ENCODE data around the gene MARK1.
A peak's percentile ranks its signal among the peaks of the same experiment; 100 is the strongest.

The MARK1 gene

GRCh38 chr1:220690140-220691052 lies 162.5 kb downstream of the MARK1 start, which contains the start of gene C1orf115:
Gene C1orf115, plus strand, starts transcription at chr1:220690363. Its CDS starts 40 bp downstream, at chr1:220690403.
- peak; percentile 74 for DNase-seq (ENCODE audit: low spot score)

GRCh38 chr1:220691053-220691684 lies 163.2 kb downstream of the MARK1 start:
- DNase-seq (ENCODE audit: low spot score), result no peak

GRCh38 chr1:220692436-220693228 lies 164.7 kb downstream of the MARK1 start:
- no peak for DNase-seq (ENCODE audit: low spot score)

- no peak for DNase-seq (ENCODE audit: low spot score)
Measured at GRCh38 chr1:220694866-220695382, 167.0 kb downstream of the MARK1 start.

GRCh38 chr1:220695426-220695825 lies 167.5 kb downstream of the MARK1 start:
- DNase-seq (ENCODE audit: low spot score), result no peak

GRCh38 chr1:220696226-220696862 lies 168.4 kb downstream of the MARK1 start:
- DNase-seq (ENCODE audit: low spot score), result no peak

- DNase-seq (ENCODE audit: low spot score), result no peak
Measured at GRCh38 chr1:220696863-220697231, 168.9 kb downstream of the MARK1 start.

- DNase-seq (ENCODE audit: low spot score), result no peak
Measured at GRCh38 chr1:220697326-220697725, 169.4 kb downstream of the MARK1 start.

GRCh38 chr1:220698607-220699016 lies 170.7 kb downstream of the MARK1 start:
- DNase-seq (ENCODE audit: low spot score), result no peak

GRCh38 chr1:220699044-220699443 lies 171.1 kb downstream of the MARK1 start:
- no peak for DNase-seq (ENCODE audit: low spot score)

- DNase-seq (ENCODE audit: low spot score), result no peak
Measured at GRCh38 chr1:220700556-220701179, 172.7 kb downstream of the MARK1 start.

GRCh38 chr1:220701974-220702373 lies 174.0 kb downstream of the MARK1 start:
- peak; percentile 1 for DNase-seq (ENCODE audit: low spot score)

GRCh38 chr1:220702733-220703270 lies 174.9 kb downstream of the MARK1 start:
- no peak for DNase-seq (ENCODE audit: low spot score)

GRCh38 chr1:220703305-220703704 lies 175.4 kb downstream of the MARK1 start:
- DNase-seq (ENCODE audit: low spot score), result no peak

- no peak for DNase-seq (ENCODE audit: low spot score)
Measured at GRCh38 chr1:220705782-220706181, 177.8 kb downstream of the MARK1 start.

GRCh38 chr1:220706480-220706879 lies 178.5 kb downstream of the MARK1 start:
- DNase-seq (ENCODE audit: low spot score), result no peak

- DNase-seq (ENCODE audit: low spot score), result no peak
Measured at GRCh38 chr1:220707160-220707559, 179.2 kb downstream of the MARK1 start.

GRCh38 chr1:220708244-220708643 lies 180.3 kb downstream of the MARK1 start:
- no peak for DNase-seq (ENCODE audit: low spot score)

GRCh38 chr1:220708936-220709801 lies 181.2 kb downstream of the MARK1 start:
- DNase-seq (ENCODE audit: low spot score), result no peak

GRCh38 chr1:220710333-220710732 lies 182.4 kb downstream of the MARK1 start:
- DNase-seq (ENCODE audit: low spot score), result no peak
